Effector memory CD4-positive, alpha-beta T cell (primary cell): Measurements from ENCODE around the gene PCNX1.
"Not testable (repeated sequence)": the region's sequence is repeated elsewhere in the genome, so short reads cannot be mapped to it uniquely, and the experiment has no call there.

Experiments used
- DNase-seq, 3 donors: peaks; one replicate each; pipeline ENCODE4 v3.0.0-alpha.2; 2020
- H3K27ac ChIP-seq: 2 replicates; pipeline ENCODE4 v1.7.0; 2013; ENCODE audit warnings: mild to moderate bottlenecking, low read length, moderate library complexity; ENCODE audit not compliant: insufficient read depth, poor library complexity, severe bottlenecking
- H3K27me3 ChIP-seq: replicated peaks from 2 replicates; pipeline ENCODE4 v1.7.0; 2013; ENCODE audit warnings: mild to moderate bottlenecking, low read length; ENCODE audit not compliant: insufficient read depth, control insufficient read depth, poor library complexity, severe bottlenecking
- H3K36me3 ChIP-seq: 2 replicates; pipeline ENCODE4 v1.7.0; 2013; ENCODE audit warnings: mild to moderate bottlenecking, low read length, moderate library complexity; ENCODE audit not compliant: control insufficient read depth, insufficient read depth
- H3K4me1 ChIP-seq: 2 replicates; pipeline ENCODE4 v1.7.0; 2013; ENCODE audit warnings: low read length, mild to moderate bottlenecking; ENCODE audit not compliant: control insufficient read depth, insufficient read depth, poor library complexity, severe bottlenecking
- H3K4me3 ChIP-seq: 2 replicates; pipeline ENCODE4 v1.7.0; 2013; ENCODE audit warnings: low read length, low read depth, mild to moderate bottlenecking; ENCODE audit not compliant: insufficient read depth, poor library complexity, severe bottlenecking
- H3K9me3 ChIP-seq: 2 replicates; pipeline ENCODE4 v1.7.0; 2013; ENCODE audit warnings: mild to moderate bottlenecking, low read length, moderate library complexity; ENCODE audit not compliant: control insufficient read depth

PCNX1 gene

DNA sequence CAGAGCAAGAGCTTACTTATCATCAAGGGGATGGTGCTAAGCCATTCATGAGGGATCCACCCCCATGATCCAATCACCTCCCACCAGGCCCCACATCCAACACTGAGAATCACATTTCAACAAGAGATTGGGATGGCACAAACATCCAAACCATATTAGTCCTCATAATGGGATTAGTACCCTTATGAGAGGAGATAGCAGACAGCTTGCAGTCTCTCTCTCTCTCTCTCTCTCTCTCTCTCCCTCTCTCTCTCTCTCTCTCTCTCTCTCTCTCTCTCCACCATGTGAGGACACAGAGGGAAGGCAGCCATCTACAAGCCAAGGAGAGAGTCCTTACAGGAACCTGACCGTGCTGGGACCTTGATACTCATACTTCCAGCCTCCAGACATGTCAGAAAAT is 26.4 kb upstream of the PCNX1 start:
- not testable (repeated sequence) for H3K4me3 ChIP-seq, DNase-seq, H3K27ac ChIP-seq, H3K36me3 ChIP-seq, H3K9me3 ChIP-seq, H3K27me3 ChIP-seq
- peaks cover 33% of the 10 kb centered on the region for H3K4me1 ChIP-seq

DNA sequence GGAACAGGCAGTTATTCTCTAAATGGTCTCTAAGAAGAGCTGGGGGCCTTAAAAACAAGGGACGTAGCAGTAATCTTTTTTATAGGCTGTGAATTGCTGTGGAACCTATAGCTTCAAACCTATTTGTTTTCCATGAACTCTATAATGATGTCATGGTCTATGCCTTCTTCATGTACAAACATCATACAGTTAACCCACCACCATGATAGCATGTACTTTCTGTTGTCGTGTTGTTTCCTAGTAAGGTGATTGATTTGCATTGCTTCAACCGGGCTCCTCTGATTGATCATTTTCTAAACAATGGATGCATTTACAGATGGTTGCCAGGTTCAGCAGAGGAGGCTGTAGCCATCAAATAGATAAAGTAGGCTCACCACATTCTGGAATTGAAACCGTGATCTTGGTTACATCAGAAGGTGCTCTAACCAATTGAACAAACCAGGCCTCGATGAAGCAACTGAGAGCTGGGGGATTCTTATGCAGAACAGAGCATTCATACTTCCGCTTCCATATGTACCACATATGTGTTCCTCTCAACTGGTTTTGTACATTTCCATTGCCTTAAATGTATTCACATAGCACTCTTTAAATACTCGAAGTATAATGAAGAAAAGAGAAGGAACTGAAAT is 25.6 kb upstream of the PCNX1 start:
- Histone ChIP-seq H3K4me3 (no peak overlapping the region), H3K4me1 (peaks cover 41% of the 10 kb centered on the region), H3K9me3 (no peaks in the 10 kb centered on the region), H3K36me3 (no peaks in the 10 kb centered on the region), H3K27me3 (no peaks in the 10 kb centered on the region), H3K27ac (no peak overlapping the region)
- no peak for DNase-seq

DNA sequence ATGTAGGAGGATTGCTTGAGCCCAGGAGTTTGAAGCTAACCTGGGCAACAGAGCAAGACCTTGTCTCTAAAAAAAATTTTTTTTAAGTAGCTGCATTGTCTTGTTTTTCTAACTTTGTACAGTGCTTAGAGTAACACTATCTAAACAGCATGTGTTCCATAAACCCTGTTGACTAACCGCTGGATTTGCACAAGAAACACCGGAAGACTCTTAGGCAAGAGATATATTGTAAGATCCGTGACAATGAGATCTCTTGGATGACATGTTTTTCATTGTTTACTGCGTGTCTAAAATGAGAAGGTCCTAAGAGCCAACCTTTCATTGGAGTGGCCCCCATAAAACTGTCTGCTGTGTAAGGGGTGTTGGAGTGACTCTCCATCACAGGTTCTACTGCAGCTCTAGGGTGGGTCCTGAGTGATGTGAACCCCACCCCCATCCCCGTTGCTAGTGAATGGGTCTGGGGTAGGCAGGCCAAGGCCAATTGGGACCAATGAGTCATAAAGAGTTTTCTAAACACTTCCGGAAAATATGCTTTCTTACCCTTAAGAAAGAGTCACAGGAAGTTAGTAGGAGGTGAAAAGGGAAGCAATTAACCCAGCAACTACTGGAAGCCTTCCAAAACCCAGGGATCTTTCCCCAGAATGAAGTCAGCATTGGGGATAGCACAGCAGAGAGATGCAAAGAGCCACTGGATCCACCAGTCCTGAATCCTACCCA is 24.3 kb upstream of the PCNX1 start:
- H3K27me3 ChIP-seq = no peaks in the 10 kb centered on the region
- no peaks in the 10 kb centered on the region for H3K36me3 ChIP-seq
- H3K9me3 ChIP-seq = no peaks in the 10 kb centered on the region
- H3K4me3 ChIP-seq = no peak overlapping the region
- H3K27ac ChIP-seq = no peak overlapping the region
- no peak for DNase-seq
- peaks cover 53% of the 10 kb centered on the region for H3K4me1 ChIP-seq

DNA sequence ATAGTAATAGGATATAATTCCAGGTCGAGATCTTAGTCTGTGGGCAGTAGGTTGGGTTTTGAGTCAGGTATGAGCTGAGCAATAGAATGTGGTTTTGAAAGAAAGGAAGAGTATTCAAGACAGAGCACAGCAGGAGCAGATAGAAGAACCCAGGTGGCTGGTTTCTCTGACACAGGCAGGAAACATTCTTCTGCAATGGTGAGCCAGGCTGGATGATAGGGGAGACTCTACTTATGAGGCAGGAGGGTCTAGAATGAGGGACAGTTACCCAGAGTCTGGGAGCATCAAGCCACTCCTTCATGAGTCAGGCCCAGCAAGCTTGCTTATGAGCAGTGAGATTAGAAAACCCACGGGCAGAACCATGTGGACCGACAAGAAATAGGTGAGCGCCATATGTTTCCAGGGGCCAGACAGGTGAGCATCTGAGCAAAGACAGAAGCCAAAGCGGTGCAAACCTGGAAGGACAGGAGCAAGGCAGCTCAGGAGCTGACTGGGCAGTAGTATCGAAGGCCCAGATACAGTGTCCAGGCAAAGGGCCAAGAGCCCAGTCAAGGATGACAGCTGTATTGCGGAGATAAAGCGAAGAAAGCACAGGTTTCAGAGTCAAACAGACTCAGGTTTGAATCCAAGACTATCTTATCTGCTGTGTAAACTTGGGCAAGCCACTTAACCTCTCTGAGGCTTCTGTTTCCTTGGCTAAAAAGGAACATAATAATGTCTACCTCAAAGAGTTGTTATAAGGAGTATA is 22.5 kb upstream of the PCNX1 start:
- Histone ChIP-seq H3K27me3 (no peaks in the 10 kb centered on the region), H3K4me1 (peaks cover 70% of the 10 kb centered on the region), H3K27ac (peak overlapping the region; percentile 61), H3K4me3 (no peak overlapping the region), H3K9me3 (no peaks in the 10 kb centered on the region), H3K36me3 (no peaks in the 10 kb centered on the region)
- DNase-seq = no peak

DNA sequence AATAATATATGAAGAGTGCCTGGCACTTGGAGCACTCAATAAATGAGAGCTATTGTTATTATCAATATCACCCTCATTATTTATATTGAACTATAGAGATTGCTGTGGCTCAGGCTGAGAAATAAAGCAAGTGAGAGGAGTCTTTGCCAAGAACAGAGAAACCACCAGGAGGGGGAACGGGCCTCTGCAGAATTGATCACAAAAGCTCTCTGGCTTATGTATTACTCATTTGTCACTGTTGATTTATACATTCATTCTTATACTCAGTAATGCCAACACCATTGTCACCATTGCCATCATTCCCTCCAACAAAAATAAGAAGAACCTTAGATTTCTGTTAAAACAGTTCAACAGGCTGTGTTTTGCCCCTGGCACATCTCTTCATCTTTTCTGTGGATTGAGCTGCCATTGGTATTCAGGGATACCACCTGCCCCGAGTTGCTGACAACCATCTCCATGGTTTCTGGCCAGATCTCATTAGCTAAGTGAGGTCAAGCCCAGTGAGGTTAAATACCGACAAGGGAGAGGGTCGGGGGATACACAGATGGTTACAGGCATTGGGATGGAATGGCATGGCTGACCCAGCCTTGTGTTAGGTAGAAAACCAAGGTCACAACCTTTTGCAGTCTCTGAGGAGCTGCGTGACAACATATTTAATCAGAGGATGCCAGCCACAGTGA is 21.8 kb upstream of the PCNX1 start:
- DNase-seq = no peak
- Histone ChIP-seq H3K27me3 (no peaks in the 10 kb centered on the region), H3K9me3 (no peaks in the 10 kb centered on the region), H3K4me1 (peaks cover 70% of the 10 kb centered on the region), H3K27ac (peak overlapping the region; percentile 61), H3K4me3 (peak overlapping the region; percentile 18), H3K36me3 (no peaks in the 10 kb centered on the region)

DNA sequence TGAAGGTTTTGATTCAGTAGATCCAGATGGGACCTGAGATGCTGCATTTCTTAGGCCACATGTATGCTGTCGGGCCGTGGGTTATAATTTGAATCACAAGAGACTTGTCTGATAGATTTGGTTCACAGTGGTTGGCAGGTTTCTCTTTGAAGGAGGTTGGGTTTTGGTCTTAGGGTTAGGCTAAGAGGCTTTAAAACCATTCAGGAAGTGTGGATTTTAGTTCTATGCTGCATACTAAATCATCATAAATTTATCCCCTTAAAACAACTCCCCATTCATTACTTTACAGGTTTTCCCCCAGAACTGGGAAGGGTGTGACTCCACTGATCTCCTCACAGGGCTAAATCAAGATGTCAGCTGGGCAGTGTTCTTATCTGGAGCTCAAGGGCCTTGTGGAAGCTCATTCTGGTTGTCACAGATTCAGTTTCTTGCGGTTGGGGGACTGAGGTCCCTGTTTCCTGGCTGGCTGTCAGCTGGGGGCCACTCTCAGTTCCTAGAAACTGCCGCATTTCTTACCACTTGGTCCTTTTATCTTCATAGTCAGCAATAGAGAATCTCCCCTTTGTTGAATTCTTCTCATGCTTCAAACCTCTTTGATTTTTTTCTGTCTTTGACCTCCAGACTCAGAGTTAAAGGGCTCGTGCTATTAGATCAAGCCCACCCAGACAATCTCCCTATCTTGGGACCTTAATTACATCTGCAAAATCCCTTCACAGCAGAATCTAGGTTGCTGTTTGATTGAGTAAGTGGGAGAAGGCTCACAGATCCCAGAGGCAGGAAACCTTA is 20.6 kb upstream of the PCNX1 start:
- Histone ChIP-seq H3K27ac (peak overlapping the region; percentile 61), H3K9me3 (no peaks in the 10 kb centered on the region), H3K36me3 (no peaks in the 10 kb centered on the region), H3K4me1 (peaks cover 77% of the 10 kb centered on the region), H3K27me3 (no peaks in the 10 kb centered on the region), H3K4me3 (peak overlapping the region; percentile 2)
- peak in 1 of 3 donors; percentile 30 for DNase-seq

DNA sequence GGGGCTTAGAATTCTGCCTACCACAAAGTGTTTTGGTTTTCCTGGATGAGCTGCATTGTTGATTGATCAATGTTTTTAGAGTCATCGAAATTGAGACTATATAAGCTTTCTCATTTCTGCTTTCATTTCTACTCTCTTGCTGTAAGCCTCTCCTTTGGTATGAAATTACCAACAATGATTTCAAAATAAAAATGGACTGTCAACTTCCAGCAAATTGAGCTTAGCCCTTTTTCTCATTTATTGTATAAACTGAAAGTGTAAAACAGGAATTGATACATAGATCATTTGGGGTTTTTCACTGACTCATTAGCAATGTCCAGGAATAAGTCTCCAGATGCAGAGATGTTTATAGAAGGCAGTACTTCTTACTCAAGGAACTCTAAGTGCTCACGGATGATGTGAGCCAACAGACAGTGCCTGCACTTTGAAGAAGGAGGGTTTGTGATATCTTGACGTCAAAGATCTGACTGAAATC is 20.0 kb upstream of the PCNX1 start:
- Histone ChIP-seq H3K4me3 (peak overlapping the region; percentile 2), H3K36me3 (no peaks in the 10 kb centered on the region), H3K27ac (peak overlapping the region; percentile 61), H3K27me3 (no peaks in the 10 kb centered on the region), H3K9me3 (no peaks in the 10 kb centered on the region), H3K4me1 (peaks cover 78% of the 10 kb centered on the region)
- DNase-seq = no peak

DNA sequence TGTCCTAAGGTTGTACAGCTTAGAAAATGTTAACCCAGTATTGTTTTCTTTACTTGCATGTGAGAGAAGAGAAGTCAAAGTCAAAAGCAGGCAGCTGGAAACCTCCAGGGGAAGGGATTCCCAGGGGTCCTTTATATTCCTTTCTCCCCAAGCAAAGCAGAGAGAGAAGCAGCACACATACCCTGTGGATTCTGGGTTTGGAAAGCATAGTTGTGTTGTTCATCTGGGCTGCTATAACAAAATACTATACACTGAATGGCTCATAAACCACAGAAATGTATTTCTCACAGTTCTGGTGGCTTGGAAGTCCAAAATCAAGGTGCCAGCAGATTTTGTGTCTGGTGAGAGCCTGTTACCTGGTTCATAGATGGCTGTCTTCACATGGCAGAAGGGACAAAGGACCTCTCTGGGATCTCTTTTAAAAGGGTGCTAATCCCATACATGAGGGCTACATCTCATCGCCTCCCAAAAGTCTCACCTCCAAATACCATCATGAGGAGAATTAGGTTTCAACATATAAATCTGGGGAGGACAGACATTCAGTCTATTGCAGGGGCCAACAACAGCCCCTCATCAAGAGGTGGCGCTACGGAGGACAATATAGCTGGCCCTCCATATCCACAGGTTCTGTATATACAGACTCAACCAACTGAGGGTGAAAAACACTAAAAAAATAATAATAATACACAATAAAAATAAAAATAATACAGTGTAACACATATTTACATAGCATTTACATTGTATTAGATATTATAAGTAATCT is 19.3 kb upstream of the PCNX1 start:
- Histone ChIP-seq H3K36me3 (no peaks in the 10 kb centered on the region), H3K9me3 (no peaks in the 10 kb centered on the region), H3K27me3 (no peaks in the 10 kb centered on the region), H3K27ac (peak overlapping the region; percentile 61), H3K4me3 (peak overlapping the region; percentile 2), H3K4me1 (peaks cover 80% of the 10 kb centered on the region)
- DNase-seq = no peak

DNA sequence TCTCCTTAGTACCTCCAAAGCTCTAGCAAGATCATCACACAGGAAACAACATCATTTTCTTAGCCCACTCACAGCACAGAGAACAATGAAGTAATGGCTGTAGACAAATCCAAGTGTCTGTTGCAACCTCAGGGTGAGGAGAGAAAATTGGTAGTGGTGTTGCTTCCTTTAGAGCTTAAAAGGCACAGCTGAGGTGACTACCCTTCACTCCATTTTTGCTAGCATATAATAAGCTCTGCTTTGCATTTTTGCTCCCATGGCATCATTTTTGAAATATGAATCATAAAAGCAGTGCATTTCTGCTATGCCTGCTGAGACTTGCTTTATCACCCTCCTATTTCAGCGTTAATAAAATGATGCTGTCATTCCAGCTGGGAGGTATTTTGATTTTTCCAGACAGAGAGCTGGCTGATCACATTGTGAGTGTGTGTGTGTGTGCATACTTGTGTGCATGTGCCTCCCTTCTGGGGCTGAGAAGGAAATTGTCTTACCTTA is 18.5 kb upstream of the PCNX1 start:
- no peaks in the 10 kb centered on the region for H3K36me3 ChIP-seq
- peaks cover 77% of the 10 kb centered on the region for H3K4me1 ChIP-seq
- H3K4me3 ChIP-seq = no peak overlapping the region
- no peaks in the 10 kb centered on the region for H3K27me3 ChIP-seq
- no peaks in the 10 kb centered on the region for H3K9me3 ChIP-seq
- peak overlapping the region; percentile 7 for H3K27ac ChIP-seq
- no peak for DNase-seq
